Uterus (tissue), 4 donors: ENCODE results near the gene GRID2. TPM values are rescaled to one million over a fixed set of nuclear protein-coding genes. Genes with fewer than 3 reads are reported as not detected.
"Not testable (repeated sequence)": the region's sequence is repeated elsewhere in the genome, so short reads cannot be mapped to it uniquely, and the experiment has no call there.

ENCODE experiments used
- DNase-seq, 2 donors: peaks; one replicate each; pipeline ENCODE4 v3.0.0-alpha.2; 2019 to 2020
- H3K27ac ChIP-seq, 2 donors: fragments of 200-600 bp; sonication (generic); 1 replicate in 1 of 2; 2 replicates in 1 of 2; pipeline ENCODE4 v1.5.1; 2016 to 2018
- H3K27me3 ChIP-seq, 2 donors: fragments of 200-600 bp; sonication (generic); one replicate each; pipeline ENCODE4 v1.5.1; 2018 to 2019; ENCODE audit warnings: control low read depth in 1 of 2
- H3K36me3 ChIP-seq, 2 donors: fragments of 200-600 bp; sonication (generic); one replicate each; pipeline ENCODE4 v1.5.1; 2019; ENCODE audit warnings: control low read depth in 1 of 2
- H3K4me1 ChIP-seq, 2 donors: fragments of 200-600 bp; sonication (generic); one replicate each; pipeline ENCODE4 v1.5.1; 2018 to 2019; ENCODE audit warnings: control low read depth in 1 of 2
- H3K4me3 ChIP-seq, 2 donors: fragments of 200-600 bp; sonication (generic); 1 replicate in 1 of 2; 2 replicates in 1 of 2; pipeline ENCODE4 v1.5.1; 2018 to 2019; ENCODE audit warnings: mild to moderate bottlenecking in 1 of 2
- H3K9me3 ChIP-seq, 2 donors: fragments of 200-600 bp; sonication (generic); one replicate each; pipeline ENCODE4 v1.5.1; 2019; ENCODE audit warnings: control low read depth in 1 of 2
- POLR2A ChIP-seq, 2 donors: fragments of 450-650 bp; IDR thresholded peaks; one replicate each; pipeline ENCODE4 v1.6.1; 2016; ENCODE audit warnings: antibody characterized with exemption in 2 of 2, mild to moderate bottlenecking in 1 of 2, moderate library complexity in 1 of 2
- intact Hi-C: fragments of 100-400 bp; cut with DNase I; formaldehyde crosslinking; loops from one replicate; pipeline ENCODE4 v1.15.1; 2023; ENCODE audit warnings: low total_unique reads
- total RNA-seq, 4 donors: library from RNA; depleted of rRNA in 3 of 4; stranded (reverse); fragments of >200 nt in 3 of 4; gene quantifications; one replicate each; pipeline versions ENCODE4 v1.1.0 to v1.2.4, GENCODE V29; 2014 to 2023
- TF ChIP-seq, protein P1 (sequence below), 4 experiments: fragments of 200-600 bp in 2 of 4; fragments of 450-650 bp in 2 of 4; sonication (generic) in 2 of 4; IDR thresholded peaks; one replicate each; pipeline ENCODE4 v1.5.1; 2016 to 2019; ENCODE audit warnings: antibody characterized with exemption in 4 of 4, mild to moderate bottlenecking in 2 of 4, moderate library complexity in 1 of 4
- donor health status: DM: yes; HTN: yes; CAD: no.

The GRID2 gene
- total RNA-seq, 4 donors from 2014 or later, result 0.27 to 33.3 (median 0.59) TPM; not detected in 1

- no peak for DNase-seq
- Histone ChIP-seq H3K9me3 (no peaks in the 10 kb centered on the region), H3K36me3 (no peaks in the 10 kb centered on the region), H3K4me3 (no peak overlapping the region), H3K4me1 (no peaks in the 10 kb centered on the region), H3K27me3 (no peaks in the 10 kb centered on the region), H3K27ac (no peak overlapping the region)
- intact Hi-C loops, result no loop called here
- TF ChIP-seq, protein P1, sequence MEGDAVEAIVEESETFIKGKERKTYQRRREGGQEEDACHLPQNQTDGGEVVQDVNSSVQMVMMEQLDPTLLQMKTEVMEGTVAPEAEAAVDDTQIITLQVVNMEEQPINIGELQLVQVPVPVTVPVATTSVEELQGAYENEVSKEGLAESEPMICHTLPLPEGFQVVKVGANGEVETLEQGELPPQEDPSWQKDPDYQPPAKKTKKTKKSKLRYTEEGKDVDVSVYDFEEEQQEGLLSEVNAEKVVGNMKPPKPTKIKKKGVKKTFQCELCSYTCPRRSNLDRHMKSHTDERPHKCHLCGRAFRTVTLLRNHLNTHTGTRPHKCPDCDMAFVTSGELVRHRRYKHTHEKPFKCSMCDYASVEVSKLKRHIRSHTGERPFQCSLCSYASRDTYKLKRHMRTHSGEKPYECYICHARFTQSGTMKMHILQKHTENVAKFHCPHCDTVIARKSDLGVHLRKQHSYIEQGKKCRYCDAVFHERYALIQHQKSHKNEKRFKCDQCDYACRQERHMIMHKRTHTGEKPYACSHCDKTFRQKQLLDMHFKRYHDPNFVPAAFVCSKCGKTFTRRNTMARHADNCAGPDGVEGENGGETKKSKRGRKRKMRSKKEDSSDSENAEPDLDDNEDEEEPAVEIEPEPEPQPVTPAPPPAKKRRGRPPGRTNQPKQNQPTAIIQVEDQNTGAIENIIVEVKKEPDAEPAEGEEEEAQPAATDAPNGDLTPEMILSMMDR (IDR thresholded peaks at IDR 0.05), result no peak
- no peak for TF ChIP-seq POLR2A (IDR thresholded peaks at IDR 0.05)
Observed at GRCh38 chr4:92447255-92447905, 143.6 kb downstream of the GRID2 start.

- H3K27ac ChIP-seq, DNase-seq, H3K27me3 ChIP-seq, intact Hi-C loops, H3K4me1 ChIP-seq, H3K36me3 ChIP-seq, H3K4me3 ChIP-seq, H3K9me3 ChIP-seq: not testable (repeated sequence)
Observed at GRCh38 chr4:92448176-92448575, 144.4 kb downstream of the GRID2 start.

DNA sequence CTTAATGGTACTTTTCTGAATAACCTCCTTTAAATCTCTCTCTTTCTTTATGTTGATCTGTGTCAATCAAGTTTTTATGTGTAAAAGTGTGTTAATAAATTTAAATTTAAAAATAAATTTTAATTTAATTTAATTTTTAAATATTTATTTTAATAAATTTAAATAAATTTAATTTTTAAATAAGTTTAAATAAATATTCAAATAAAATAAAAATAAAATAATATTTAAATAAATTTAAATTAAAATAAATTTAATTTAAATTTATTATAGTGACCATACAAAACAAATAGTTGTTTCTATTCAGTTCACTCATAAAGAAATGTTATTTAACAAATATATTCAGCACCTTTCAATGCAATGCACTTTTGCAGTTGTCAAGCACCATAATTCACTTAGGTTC is 146.9 kb downstream of the GRID2 start:
- Histone ChIP-seq H3K36me3 (no peaks in the 10 kb centered on the region), H3K4me3 (no peak overlapping the region), H3K9me3 (no peaks in the 10 kb centered on the region), H3K4me1 (no peaks in the 10 kb centered on the region), H3K27ac (no peak overlapping the region), H3K27me3 (no peaks in the 10 kb centered on the region)
- intact Hi-C loops, result no loop called here
- TF ChIP-seq, protein P1 (IDR thresholded peaks at IDR 0.05), result no peak
- TF ChIP-seq POLR2A (IDR thresholded peaks at IDR 0.05), result no peak
- DNase-seq, result no peak

- intact Hi-C loops, result no loop called here
- Histone ChIP-seq H3K4me3 (no peak overlapping the region), H3K9me3 (no peaks in the 10 kb centered on the region), H3K36me3 (no peaks in the 10 kb centered on the region), H3K27me3 (no peaks in the 10 kb centered on the region), H3K27ac (no peak overlapping the region), H3K4me1 (no peaks in the 10 kb centered on the region)
- no peak for DNase-seq
- no peak for TF ChIP-seq POLR2A (IDR thresholded peaks at IDR 0.05)
- TF ChIP-seq, protein P1 (IDR thresholded peaks at IDR 0.05), result no peak
Observed at GRCh38 chr4:92451782-92452181, 148.0 kb downstream of the GRID2 start.

- intact Hi-C loops, H3K9me3 ChIP-seq, H3K36me3 ChIP-seq, H3K4me1 ChIP-seq, DNase-seq, H3K27ac ChIP-seq, H3K4me3 ChIP-seq, H3K27me3 ChIP-seq: not testable (repeated sequence)
Observed at GRCh38 chr4:92452383-92452782, 148.6 kb downstream of the GRID2 start.

- no peak for DNase-seq
- Histone ChIP-seq H3K4me3 (no peak overlapping the region), H3K9me3 (no peaks in the 10 kb centered on the region), H3K36me3 (no peaks in the 10 kb centered on the region), H3K27me3 (no peaks in the 10 kb centered on the region), H3K27ac (no peak overlapping the region), H3K4me1 (no peaks in the 10 kb centered on the region)
- intact Hi-C loops, result no loop called here
- TF ChIP-seq, protein P1 (IDR thresholded peaks at IDR 0.05), result no peak
- TF ChIP-seq POLR2A (IDR thresholded peaks at IDR 0.05), result no peak
Observed at GRCh38 chr4:92455329-92455839, 151.6 kb downstream of the GRID2 start.
